Measurements from ENCODE around the gene ORM2. TPM values are rescaled to one million over a fixed set of nuclear protein-coding genes. Genes with fewer than 3 reads are reported as not detected.

Gene ORM2
- total RNA-seq, 2 experiments from 2014 or later: not detected

DNA sequence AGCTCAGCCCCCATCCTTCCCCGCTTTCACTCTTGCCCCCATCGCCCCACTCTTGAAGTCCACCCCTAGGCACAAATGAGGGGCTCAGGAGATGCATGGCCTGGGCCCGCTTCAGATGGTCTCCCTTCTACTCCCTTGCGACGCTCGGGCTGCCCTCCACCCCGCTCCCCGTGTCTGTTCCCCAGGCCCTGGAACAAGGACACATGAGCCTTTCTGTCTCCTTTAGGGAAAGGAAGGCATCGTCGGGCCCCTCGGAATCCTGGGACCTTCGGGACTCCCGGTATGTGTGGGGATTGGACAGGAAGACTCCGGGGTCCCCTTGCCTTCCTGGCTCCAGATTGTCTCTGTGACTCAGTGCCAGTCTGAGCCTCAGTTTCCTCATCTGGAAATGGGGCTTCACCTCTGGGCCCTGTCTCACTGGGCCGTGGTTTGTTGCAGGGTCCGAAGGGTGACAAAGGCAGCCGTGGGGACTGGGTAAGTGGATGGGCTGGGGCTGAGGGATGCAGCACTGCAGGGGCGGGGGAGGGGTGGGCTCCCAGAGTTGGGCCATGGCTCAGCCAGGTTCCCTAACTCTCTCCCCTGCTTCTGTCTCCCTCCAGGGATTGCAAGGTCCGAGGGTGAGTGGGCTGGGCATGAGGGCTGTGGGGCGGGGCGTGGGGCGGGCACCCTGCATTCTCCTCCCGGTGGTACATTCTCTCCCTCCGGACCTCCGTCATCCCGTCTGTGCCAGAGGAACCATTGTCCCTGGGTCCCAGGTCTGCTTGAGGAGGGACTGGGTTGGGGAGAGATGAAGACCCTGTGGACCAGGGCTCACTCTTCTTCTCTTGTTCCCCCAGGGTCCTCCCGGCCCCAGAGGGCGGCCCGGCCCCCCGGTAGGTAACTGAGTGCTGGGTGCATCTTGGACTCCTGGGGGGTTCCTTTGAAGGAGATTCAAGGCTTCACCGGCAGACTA lies 28.5 kb upstream of the ORM2 start:
- no peak for DNase-seq
- ChIA-PET POLR2A (no interaction called here), CTCF (no interaction called here)
- Mint-ChIP-seq H3K27ac (no peak overlapping the region), H3K4me1 (no peaks in the 10 kb centered on the region), H3K36me3 (ENCODE audit: low read depth) (no peaks in the 10 kb centered on the region), H3K27me3 (peaks cover 2% of the 10 kb centered on the region), H3K9me3 (peaks cover under 1% of the 10 kb centered on the region), H3K4me3 (no peak overlapping the region)

DNA sequence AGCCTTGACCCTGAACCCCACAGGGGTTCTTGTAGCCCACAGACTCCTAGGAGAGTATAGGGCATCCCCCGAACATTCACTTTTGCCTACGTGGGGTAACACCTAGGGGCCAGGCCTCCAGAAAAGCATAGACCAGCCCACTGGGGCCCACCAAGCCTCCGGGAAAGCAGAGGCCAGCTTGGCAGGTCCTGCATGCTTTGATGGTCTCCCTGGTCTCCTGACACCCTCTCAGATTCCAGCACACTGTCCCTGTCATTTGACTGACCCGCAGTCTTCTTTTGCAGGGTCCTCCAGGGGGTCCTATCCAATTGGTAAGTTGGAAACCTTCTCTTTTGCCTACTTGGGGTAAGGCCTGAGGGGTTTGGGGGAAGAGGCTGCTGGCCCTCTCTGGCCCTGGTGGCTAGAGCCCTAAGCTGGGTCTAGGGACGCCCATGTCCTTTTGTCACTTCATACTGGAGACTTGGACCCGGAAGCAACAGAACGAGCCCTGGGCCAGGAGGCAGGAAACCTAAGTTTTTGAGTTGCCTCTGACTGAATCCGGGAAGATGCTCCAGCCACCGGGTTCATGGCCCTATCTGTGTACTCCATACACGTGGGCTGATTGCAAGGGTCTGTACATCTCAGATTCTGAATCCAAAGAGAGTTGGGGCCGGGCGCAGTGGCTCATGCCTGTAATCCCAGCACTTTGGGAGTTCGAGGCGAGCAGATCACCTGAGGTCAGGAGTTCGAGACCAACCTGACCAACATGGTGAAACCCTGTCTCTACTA lies 27.7 kb upstream of the ORM2 start:
- Mint-ChIP-seq H3K27me3 (no peaks in the 10 kb centered on the region), H3K4me3 (no peak overlapping the region), H3K27ac (no peak overlapping the region), H3K36me3 (ENCODE audit: low read depth) (no peaks in the 10 kb centered on the region), H3K9me3 (no peaks in the 10 kb centered on the region), H3K4me1 (no peaks in the 10 kb centered on the region)
- peak; percentile 10 for DNase-seq
- CTCF ChIA-PET: no interaction called here
- POLR2A ChIA-PET: no interaction called here

DNA sequence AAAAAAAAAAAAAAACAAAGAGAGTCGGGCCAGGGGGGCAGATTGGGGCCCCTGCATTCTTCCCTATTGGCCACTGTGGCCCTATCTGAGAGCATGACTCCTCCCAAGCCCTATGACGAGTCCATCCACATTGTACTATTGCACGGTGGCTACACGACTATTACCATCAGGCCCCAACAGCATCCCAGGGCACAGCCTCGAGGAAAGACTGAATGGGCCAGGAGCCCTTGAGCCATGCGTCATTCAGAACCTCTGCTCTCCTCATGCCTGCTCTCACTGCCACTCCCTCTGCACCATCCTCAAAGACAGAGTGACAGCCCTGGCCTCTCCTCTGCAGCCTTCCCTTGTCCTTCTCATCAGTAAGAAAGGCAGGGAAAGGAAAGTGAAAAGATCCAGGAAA lies 26.9 kb upstream of the ORM2 start:
- peak; percentile 8 for DNase-seq
- H3K36me3 Mint-ChIP-seq (ENCODE audit: low read depth): no peaks in the 10 kb centered on the region
- CTCF ChIA-PET: no interaction called here

GRCh38 chr9:114303571-114303970 lies 26.1 kb upstream of the ORM2 start:
- Mint-ChIP-seq H3K4me3 (no peak overlapping the region), H3K27me3 (no peaks in the 10 kb centered on the region), H3K27ac (no peak overlapping the region), H3K36me3 (ENCODE audit: low read depth) (no peaks in the 10 kb centered on the region), H3K9me3 (no peaks in the 10 kb centered on the region), H3K4me1 (no peaks in the 10 kb centered on the region)
- ChIA-PET POLR2A (no interaction called here), CTCF (interaction anchor here (1.2 kb wide), 1 partner anchor 13 kb away, joined by 5 read pairs; no protein-coding TSS in a partner anchor)
- DNase-seq: peak; percentile 7

More for the DNA sequence above, 26.9 kb upstream of the ORM2 start:
- H3K27me3 Mint-ChIP-seq: no peaks in the 10 kb centered on the region
- POLR2A ChIA-PET: no interaction called here
- H3K27ac Mint-ChIP-seq: no peak overlapping the region
- no peaks in the 10 kb centered on the region for H3K4me1 Mint-ChIP-seq
- H3K4me3 Mint-ChIP-seq: no peak overlapping the region
- H3K9me3 Mint-ChIP-seq: no peaks in the 10 kb centered on the region

- peak; percentile 7 for DNase-seq
- no peaks in the 10 kb centered on the region for H3K9me3 Mint-ChIP-seq
- no peak overlapping the region for H3K27ac Mint-ChIP-seq
- ChIA-PET CTCF (interaction anchor here (1.2 to 1.4 kb wide), 2 partner anchors 13 to 16 kb away, joined by 3 to 5 read pairs; no protein-coding TSS in a partner anchor), POLR2A (no interaction called here)
- H3K4me3 Mint-ChIP-seq: no peak overlapping the region
- no peaks in the 10 kb centered on the region for H3K36me3 Mint-ChIP-seq (ENCODE audit: low read depth)
- H3K4me1 Mint-ChIP-seq: no peaks in the 10 kb centered on the region
- no peaks in the 10 kb centered on the region for H3K27me3 Mint-ChIP-seq
Observed at GRCh38 chr9:114303977-114304376, 25.7 kb upstream of the ORM2 start.

DNA sequence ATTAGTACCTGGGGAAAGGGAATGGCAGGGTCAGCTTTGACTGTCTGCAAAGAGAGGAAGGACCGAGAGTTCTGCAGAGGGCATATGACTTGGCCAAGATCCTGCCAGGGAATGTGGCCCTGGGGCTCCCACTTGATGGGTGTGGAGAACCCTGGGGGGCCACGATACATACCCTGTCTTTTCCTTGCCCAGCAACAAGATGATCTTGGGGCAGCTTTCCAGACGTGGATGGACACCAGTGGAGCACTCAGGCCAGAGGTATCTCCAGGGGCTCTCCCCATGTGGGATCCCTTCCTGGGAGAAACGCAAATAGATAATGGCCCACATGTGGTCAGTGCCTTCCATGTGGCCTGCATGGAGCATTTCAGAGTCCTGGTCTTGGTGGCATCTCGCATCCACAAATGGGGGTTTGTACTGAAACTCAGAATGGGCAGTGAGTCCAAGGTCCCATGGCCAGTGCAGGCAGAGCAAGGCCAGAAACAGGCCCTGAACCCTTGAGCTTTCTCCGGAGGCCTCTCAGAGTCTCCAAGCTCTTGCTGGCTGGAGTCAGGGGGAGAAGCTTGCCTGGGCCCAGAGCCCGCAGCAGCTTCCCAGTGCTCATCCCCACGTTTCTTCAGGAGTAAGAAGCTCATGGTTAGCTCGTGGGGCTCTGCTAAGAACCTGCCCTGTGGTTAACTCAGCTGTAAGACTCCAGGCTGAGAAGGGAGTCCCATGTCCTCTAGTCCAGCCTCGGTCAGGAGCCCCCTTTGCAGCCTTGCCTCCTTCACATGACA lies 25.1 kb upstream of the ORM2 start:
- Mint-ChIP-seq H3K4me3 (no peak overlapping the region), H3K9me3 (no peaks in the 10 kb centered on the region), H3K4me1 (no peaks in the 10 kb centered on the region), H3K27me3 (no peaks in the 10 kb centered on the region), H3K27ac (no peak overlapping the region), H3K36me3 (ENCODE audit: low read depth) (no peaks in the 10 kb centered on the region)
- DNase-seq: peak; percentile 14
- ChIA-PET POLR2A (no interaction called here), CTCF (interaction anchor here (1.4 kb wide), 1 partner anchor 16 kb away, joined by 3 read pairs; no protein-coding TSS in a partner anchor)

- no peak overlapping the region for H3K27ac Mint-ChIP-seq
- POLR2A ChIA-PET: no interaction called here
- CTCF ChIA-PET: no interaction called here
- no peaks in the 10 kb centered on the region for H3K27me3 Mint-ChIP-seq
- no peaks in the 10 kb centered on the region for H3K4me1 Mint-ChIP-seq
- no peaks in the 10 kb centered on the region for H3K9me3 Mint-ChIP-seq
- no peak for DNase-seq
- H3K4me3 Mint-ChIP-seq: no peak overlapping the region
- H3K36me3 Mint-ChIP-seq (ENCODE audit: low read depth): no peaks in the 10 kb centered on the region
Observed at GRCh38 chr9:114307899-114308267, 21.8 kb upstream of the ORM2 start.

DNA sequence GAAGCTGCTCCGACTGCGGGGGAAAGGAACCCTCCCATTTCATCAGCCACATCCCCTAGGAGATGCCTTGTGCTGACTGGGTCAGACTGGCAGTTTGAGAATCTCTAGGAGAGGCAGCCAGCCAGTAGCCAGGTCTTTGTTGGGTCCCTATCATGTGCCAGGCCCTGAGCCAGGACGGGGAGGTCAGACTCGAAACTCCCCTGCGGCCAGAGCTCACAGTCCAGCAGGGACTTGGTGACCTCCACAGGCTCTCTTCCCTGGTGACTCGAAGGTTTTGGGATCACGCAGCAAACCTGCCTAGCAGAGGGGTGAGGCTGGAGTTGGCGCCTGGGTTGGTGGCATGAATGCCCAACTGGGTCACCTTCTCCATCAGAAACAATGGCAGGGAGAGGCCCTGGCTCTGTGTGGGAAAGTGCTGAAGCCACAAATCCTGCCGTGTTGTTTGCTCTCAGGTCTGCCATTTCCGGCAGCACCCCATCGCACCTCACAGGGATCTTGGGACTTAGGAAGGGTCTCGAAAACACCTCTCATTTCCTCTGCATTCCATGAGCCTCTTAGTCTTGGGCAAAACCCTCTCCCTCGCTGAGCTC lies 21.2 kb upstream of the ORM2 start:
- ChIA-PET CTCF (no interaction called here), POLR2A (no interaction called here)
- no peak overlapping the region for H3K27ac Mint-ChIP-seq
- DNase-seq: peak; percentile 11
- H3K36me3 Mint-ChIP-seq (ENCODE audit: low read depth): no peaks in the 10 kb centered on the region
- H3K9me3 Mint-ChIP-seq: no peaks in the 10 kb centered on the region
- H3K27me3 Mint-ChIP-seq: no peaks in the 10 kb centered on the region
- no peak overlapping the region for H3K4me3 Mint-ChIP-seq
- no peaks in the 10 kb centered on the region for H3K4me1 Mint-ChIP-seq

DNA sequence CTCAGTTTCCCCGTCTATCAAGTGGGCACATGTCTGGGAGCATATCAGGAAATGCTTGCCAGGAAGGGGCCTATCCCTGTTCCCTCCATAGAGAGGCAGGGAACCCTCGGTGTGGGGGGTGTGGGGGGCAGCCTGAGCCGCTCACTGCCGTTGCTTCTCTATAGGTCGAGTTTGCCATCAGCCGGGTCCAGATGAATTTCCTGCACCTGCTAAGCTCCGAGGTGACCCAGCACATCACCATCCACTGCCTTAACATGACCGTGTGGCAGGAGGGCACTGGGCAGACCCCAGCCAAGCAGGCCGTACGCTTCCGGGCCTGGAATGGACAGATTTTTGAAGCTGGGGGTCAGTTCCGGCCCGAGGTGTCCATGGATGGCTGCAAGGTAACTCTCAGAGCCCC lies 20.6 kb upstream of the ORM2 start:
- H3K9me3 Mint-ChIP-seq: no peaks in the 10 kb centered on the region
- ChIA-PET CTCF (no interaction called here), POLR2A (no interaction called here)

DNA sequence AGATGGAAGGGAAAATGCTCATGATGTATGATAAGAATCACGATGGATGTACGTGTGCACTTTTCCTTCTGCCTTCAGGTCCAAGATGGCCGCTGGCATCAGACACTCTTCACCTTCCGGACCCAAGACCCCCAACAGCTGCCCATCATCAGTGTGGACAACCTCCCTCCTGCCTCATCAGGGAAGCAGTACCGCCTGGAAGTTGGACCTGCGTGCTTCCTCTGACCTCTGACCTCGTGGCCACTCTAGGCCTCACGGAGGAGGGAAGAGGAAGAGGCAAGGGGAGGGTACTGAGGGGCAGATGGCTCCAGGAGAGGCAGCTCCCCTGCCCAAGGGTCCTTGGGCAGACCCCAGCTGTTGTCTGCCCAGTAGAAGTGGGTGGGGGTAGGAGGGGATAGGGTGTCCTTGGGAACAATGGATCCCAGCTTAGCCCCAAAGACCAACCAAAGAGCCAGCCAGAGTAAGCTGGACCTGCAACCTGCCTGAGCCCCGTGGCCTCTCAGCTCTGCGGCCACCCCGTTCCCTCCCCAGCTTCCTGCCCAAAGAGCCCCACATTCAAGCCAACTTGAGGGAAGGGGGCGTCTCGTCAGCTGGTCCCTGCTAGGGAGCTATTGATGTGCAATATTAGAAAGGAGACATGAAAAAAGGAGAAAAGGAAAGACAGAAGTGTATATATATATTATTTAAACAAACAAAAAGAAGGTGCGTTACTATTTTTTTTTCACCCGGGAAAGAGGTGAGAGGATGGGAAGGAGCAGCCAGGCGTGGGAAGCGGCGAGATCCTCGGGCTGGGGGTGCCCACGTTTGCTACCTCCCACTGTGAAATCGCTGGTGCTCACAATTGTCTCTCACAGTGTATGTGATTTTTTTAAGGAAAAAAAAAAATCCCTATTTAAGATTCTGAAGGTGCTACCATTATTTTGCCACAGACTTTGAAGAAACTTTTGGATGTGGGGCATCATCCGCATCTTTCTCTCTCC lies 18.9 kb upstream of the ORM2 start:
- POLR2A ChIA-PET: no interaction called here
- Mint-ChIP-seq H3K4me3 (no peak overlapping the region), H3K36me3 (ENCODE audit: low read depth) (no peaks in the 10 kb centered on the region), H3K27ac (no peak overlapping the region), H3K4me1 (no peaks in the 10 kb centered on the region), H3K27me3 (no peaks in the 10 kb centered on the region), H3K9me3 (no peaks in the 10 kb centered on the region)
- CTCF ChIA-PET: interaction anchor here (0.9 kb wide), 1 partner anchor 203 kb away, joined by 3 read pairs; no protein-coding TSS in a partner anchor
- peak; percentile 7 for DNase-seq

More for the DNA sequence above, 20.6 kb upstream of the ORM2 start:
- Mint-ChIP-seq H3K4me3 (no peak overlapping the region), H3K36me3 (ENCODE audit: low read depth) (no peaks in the 10 kb centered on the region), H3K27ac (no peak overlapping the region), H3K27me3 (no peaks in the 10 kb centered on the region), H3K4me1 (no peaks in the 10 kb centered on the region)
- peak; percentile 12 for DNase-seq

DNA sequence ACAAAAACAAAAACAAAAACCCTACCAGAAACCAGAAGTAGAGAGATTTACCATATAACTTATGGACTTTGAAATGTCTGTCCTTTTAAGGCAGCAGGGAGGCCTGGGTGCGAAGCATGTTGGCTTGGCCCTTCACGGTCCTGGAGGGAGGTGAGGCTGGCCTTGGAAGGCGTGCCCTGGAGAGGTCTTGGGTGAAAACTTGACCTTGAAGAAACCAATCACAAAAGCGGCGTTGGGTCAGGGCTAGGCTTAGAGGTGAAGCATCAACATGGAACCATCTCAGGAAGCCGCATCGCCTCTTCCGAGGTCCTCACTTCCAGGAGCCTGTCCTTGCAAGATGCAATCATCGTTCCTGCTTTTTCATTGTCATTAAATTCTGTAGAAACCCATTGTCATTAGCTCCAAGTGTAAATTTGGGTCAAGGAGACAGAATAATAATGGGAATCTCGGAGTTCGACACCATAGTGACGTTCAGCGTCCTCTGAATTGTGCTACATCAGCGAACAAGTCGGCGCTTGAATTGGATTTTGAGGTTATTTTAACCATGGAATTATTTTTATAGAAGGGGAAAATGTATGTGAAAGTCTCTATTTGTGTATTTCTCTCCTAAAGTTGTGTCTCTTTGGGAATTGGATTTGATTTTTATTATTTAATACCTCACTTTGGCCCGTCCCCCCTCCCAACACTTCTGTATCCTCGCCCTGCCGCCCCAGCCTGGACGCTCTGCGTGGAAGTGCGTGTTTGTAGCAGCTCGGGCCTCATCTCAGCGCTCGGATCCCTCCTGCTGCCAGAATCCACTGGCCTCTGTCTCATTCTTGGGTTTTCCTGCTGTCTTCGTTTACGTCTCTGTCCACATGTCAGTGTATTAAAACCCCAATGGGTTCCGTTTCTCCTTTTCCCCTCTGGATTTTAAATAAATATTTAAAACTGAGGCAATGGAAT lies 17.8 kb upstream of the ORM2 start:
- Mint-ChIP-seq H3K27me3 (no peaks in the 10 kb centered on the region), H3K9me3 (no peaks in the 10 kb centered on the region), H3K27ac (no peak overlapping the region), H3K4me1 (no peaks in the 10 kb centered on the region), H3K4me3 (no peak overlapping the region), H3K36me3 (ENCODE audit: low read depth) (no peaks in the 10 kb centered on the region)
- ChIA-PET POLR2A (no interaction called here), CTCF (interaction anchor here (1.0 kb wide), 1 partner anchor 229 kb away, joined by 3 read pairs; no protein-coding TSS in a partner anchor)
- DNase-seq: peak; percentile 11
